Upper lobe of right lung (tissue), 1 donor: ENCODE measurements around the gene ADAMTS12. TPM values are rescaled to one million over a fixed set of nuclear protein-coding genes. Genes with fewer than 3 reads are reported as not detected.

Source experiments
- ATAC-seq: fragments of 200-7000 bp; cut with Tn5 transposase; one replicate; pipeline ENCODE4 v1.9.1; 2020; ENCODE audit warnings: mild to moderate bottlenecking, moderate library complexity
- DNase-seq: peaks from one replicate; pipeline ENCODE4 v3.0.0-alpha.2; 2020
- H3K27ac ChIP-seq: fragments of 200-600 bp; one replicate; pipeline ENCODE4 v1.8.0; 2022
- H3K27me3 ChIP-seq: fragments of 200-600 bp; one replicate; pipeline ENCODE4 v1.8.0; 2022; ENCODE audit warnings: mild to moderate bottlenecking
- H3K36me3 ChIP-seq: fragments of 200-600 bp; one replicate; pipeline ENCODE4 v1.8.0; 2022
- H3K4me1 ChIP-seq: fragments of 200-600 bp; one replicate; pipeline ENCODE4 v1.8.0; 2022
- H3K4me3 ChIP-seq: fragments of 200-600 bp; one replicate; pipeline ENCODE4 v1.8.0; 2022; ENCODE audit warnings: mild to moderate bottlenecking
- H3K9me3 ChIP-seq: fragments of 200-600 bp; one replicate; pipeline ENCODE4 v1.8.0; 2022
- CTCF ChIP-seq: fragments of 200-600 bp; IDR thresholded peaks from one replicate; pipeline ENCODE4 v1.8.0; 2022; ENCODE audit warnings: antibody characterized with exemption
- intact Hi-C: fragments of 100-400 bp; cut with DNase I; formaldehyde crosslinking; loops from one replicate; pipeline ENCODE4 v1.11.0; 2022
- total RNA-seq: library from RNA; stranded (reverse); fragmentation: NEBNext Ultra II Directional; extraction: Animal tissue kit (Norgen Biotek cat#: 25700); gene quantifications from one replicate; pipeline ENCODE4 v1.2.1, GENCODE V29; 2021
- donor health status: DM: no; HTN: yes; CAD: no; lungs with severe emphysema.

The ADAMTS12 gene
- total RNA-seq, 1 donor from 2014 or later = 11.2 TPM

GRCh38 chr5:33793276-33793675 lies 98.5 kb downstream of the ADAMTS12 start:
- Histone ChIP-seq H3K9me3 (no peaks in the 10 kb centered on the region), H3K4me3 (no peak overlapping the region), H3K4me1 (no peaks in the 10 kb centered on the region), H3K27ac (no peak overlapping the region), H3K36me3 (no peaks in the 10 kb centered on the region), H3K27me3 (no peaks in the 10 kb centered on the region)
- ATAC-seq (no peak), DNase-seq (no peak)
- intact Hi-C loops = no loop called here
- no peak for TF ChIP-seq CTCF

- intact Hi-C loops = no loop called here
- H3K9me3 ChIP-seq = no peaks in the 10 kb centered on the region
- no peak for TF ChIP-seq CTCF
- DNase-seq (no peak), ATAC-seq (no peak)
- H3K27me3 ChIP-seq = no peaks in the 10 kb centered on the region
- no peaks in the 10 kb centered on the region for H3K4me1 ChIP-seq
- H3K4me3 ChIP-seq = no peak overlapping the region
- H3K36me3 ChIP-seq = no peaks in the 10 kb centered on the region
- H3K27ac ChIP-seq = no peak overlapping the region
Observed at GRCh38 chr5:33792559-33792958, 99.2 kb downstream of the ADAMTS12 start.

- TF ChIP-seq CTCF = no peak
- no peak overlapping the region for H3K27ac ChIP-seq
- no peak for ATAC-seq
- H3K9me3 ChIP-seq = no peaks in the 10 kb centered on the region
- no peaks in the 10 kb centered on the region for H3K27me3 ChIP-seq
- no peaks in the 10 kb centered on the region for H3K4me1 ChIP-seq
- no peak for DNase-seq
- H3K4me3 ChIP-seq = no peak overlapping the region
- H3K36me3 ChIP-seq = no peaks in the 10 kb centered on the region
- intact Hi-C loops = no loop called here
Observed at GRCh38 chr5:33789567-33789957, 102.2 kb downstream of the ADAMTS12 start.

- ATAC-seq (no peak), DNase-seq (no peak)
- H3K27ac ChIP-seq = no peak overlapping the region
- H3K27me3 ChIP-seq = no peaks in the 10 kb centered on the region
- H3K4me1 ChIP-seq = no peaks in the 10 kb centered on the region
- H3K36me3 ChIP-seq = no peaks in the 10 kb centered on the region
- no peaks in the 10 kb centered on the region for H3K9me3 ChIP-seq
- no peak for TF ChIP-seq CTCF
- intact Hi-C loops = no loop called here
- H3K4me3 ChIP-seq = no peak overlapping the region
Observed at GRCh38 chr5:33788922-33789566, 102.7 kb downstream of the ADAMTS12 start.

- intact Hi-C loops = no loop called here
Observed at GRCh38 chr5:33785571-33785970, 106.2 kb downstream of the ADAMTS12 start.

More at GRCh38 chr5:33785571-33785970, 106.2 kb downstream of the ADAMTS12 start:
- no peak for TF ChIP-seq CTCF
- ATAC-seq = no peak
- Histone ChIP-seq H3K27me3 (no peaks in the 10 kb centered on the region), H3K4me1 (no peaks in the 10 kb centered on the region), H3K36me3 (no peaks in the 10 kb centered on the region), H3K9me3 (no peaks in the 10 kb centered on the region), H3K4me3 (no peak overlapping the region), H3K27ac (no peak overlapping the region)
- DNase-seq = no peak
